Measurements from ENCODE around the gene AQP9.

The AQP9 gene

GRCh38 chr15:58147171-58147611 is 9.0 kb downstream of the AQP9 start:
- Mint-ChIP-seq H3K9me3 (no peaks in the 10 kb centered on the region), H3K4me3 (no peak overlapping the region), H3K27ac (no peak overlapping the region), H3K4me1 (ENCODE audit: low read depth) (peaks cover 9% of the 10 kb centered on the region), H3K36me3 (ENCODE audit: low read depth) (no peaks in the 10 kb centered on the region), H3K27me3 (ENCODE audit: low read depth) (peaks cover 2% of the 10 kb centered on the region)
- DNase-seq (ENCODE audit: low spot score): no peak

- Mint-ChIP-seq H3K36me3 (ENCODE audit: low read depth) (no peaks in the 10 kb centered on the region), H3K27ac (no peak overlapping the region), H3K4me3 (no peak overlapping the region), H3K27me3 (ENCODE audit: low read depth) (peaks cover 2% of the 10 kb centered on the region), H3K4me1 (ENCODE audit: low read depth) (peaks cover 4% of the 10 kb centered on the region), H3K9me3 (no peaks in the 10 kb centered on the region)
- DNase-seq (ENCODE audit: low spot score): no peak
These were observed 9.9 kb downstream of the AQP9 start for GRCh38 chr15:58148120-58148519.

- no peaks in the 10 kb centered on the region for H3K9me3 Mint-ChIP-seq
- no peak overlapping the region for H3K4me3 Mint-ChIP-seq
- H3K4me1 Mint-ChIP-seq (ENCODE audit: low read depth): no peaks in the 10 kb centered on the region
- H3K27me3 Mint-ChIP-seq (ENCODE audit: low read depth): peaks cover 2% of the 10 kb centered on the region
- no peak for DNase-seq (ENCODE audit: low spot score)
- H3K27ac Mint-ChIP-seq: no peak overlapping the region
- H3K36me3 Mint-ChIP-seq (ENCODE audit: low read depth): no peaks in the 10 kb centered on the region
These were observed 10.7 kb downstream of the AQP9 start for GRCh38 chr15:58148633-58149445.

- H3K36me3 Mint-ChIP-seq (ENCODE audit: low read depth): no peaks in the 10 kb centered on the region
- H3K9me3 Mint-ChIP-seq: no peaks in the 10 kb centered on the region
- no peaks in the 10 kb centered on the region for H3K4me1 Mint-ChIP-seq (ENCODE audit: low read depth)
- no peak overlapping the region for H3K4me3 Mint-ChIP-seq
- DNase-seq (ENCODE audit: low spot score): no peak
- H3K27me3 Mint-ChIP-seq (ENCODE audit: low read depth): peaks cover 11% of the 10 kb centered on the region
- no peak overlapping the region for H3K27ac Mint-ChIP-seq
These were observed 16.6 kb downstream of the AQP9 start for GRCh38 chr15:58154769-58155168.

- Mint-ChIP-seq H3K27ac (no peak overlapping the region), H3K4me3 (no peak overlapping the region), H3K4me1 (ENCODE audit: low read depth) (no peaks in the 10 kb centered on the region), H3K9me3 (no peaks in the 10 kb centered on the region), H3K27me3 (ENCODE audit: low read depth) (peaks cover 25% of the 10 kb centered on the region), H3K36me3 (ENCODE audit: low read depth) (no peaks in the 10 kb centered on the region)
- no peak for DNase-seq (ENCODE audit: low spot score)
These were observed 21.7 kb downstream of the AQP9 start for GRCh38 chr15:58159827-58160386.

GRCh38 chr15:58161436-58161930 is 23.3 kb downstream of the AQP9 start:
- H3K36me3 Mint-ChIP-seq (ENCODE audit: low read depth): no peaks in the 10 kb centered on the region
- H3K27me3 Mint-ChIP-seq (ENCODE audit: low read depth): peaks cover 33% of the 10 kb centered on the region
- H3K4me1 Mint-ChIP-seq (ENCODE audit: low read depth): no peaks in the 10 kb centered on the region
- H3K9me3 Mint-ChIP-seq: no peaks in the 10 kb centered on the region
- no peak for DNase-seq (ENCODE audit: low spot score)
- H3K4me3 Mint-ChIP-seq: no peak overlapping the region
- no peak overlapping the region for H3K27ac Mint-ChIP-seq

- H3K36me3 Mint-ChIP-seq (ENCODE audit: low read depth): no peaks in the 10 kb centered on the region
- no peak for DNase-seq (ENCODE audit: low spot score)
- no peaks in the 10 kb centered on the region for H3K9me3 Mint-ChIP-seq
- H3K27me3 Mint-ChIP-seq (ENCODE audit: low read depth): peaks cover 43% of the 10 kb centered on the region
- no peak overlapping the region for H3K27ac Mint-ChIP-seq
- H3K4me3 Mint-ChIP-seq: no peak overlapping the region
- no peaks in the 10 kb centered on the region for H3K4me1 Mint-ChIP-seq (ENCODE audit: low read depth)
These were observed 25.8 kb downstream of the AQP9 start for GRCh38 chr15:58163985-58164384.

- no peak overlapping the region for H3K27ac Mint-ChIP-seq
- H3K9me3 Mint-ChIP-seq: no peaks in the 10 kb centered on the region
- peaks cover 35% of the 10 kb centered on the region for H3K27me3 Mint-ChIP-seq (ENCODE audit: low read depth)
These were observed 26.7 kb downstream of the AQP9 start for GRCh38 chr15:58164926-58165325.

GRCh38 chr15:58165661-58166060 is 27.5 kb downstream of the AQP9 start:
- Mint-ChIP-seq H3K4me3 (no peak overlapping the region), H3K27me3 (ENCODE audit: low read depth) (peaks cover 35% of the 10 kb centered on the region), H3K9me3 (no peaks in the 10 kb centered on the region), H3K4me1 (ENCODE audit: low read depth) (no peaks in the 10 kb centered on the region), H3K27ac (no peak overlapping the region), H3K36me3 (ENCODE audit: low read depth) (no peaks in the 10 kb centered on the region)
- no peak for DNase-seq (ENCODE audit: low spot score)

More at GRCh38 chr15:58164926-58165325, 26.7 kb downstream of the AQP9 start:
- no peak for DNase-seq (ENCODE audit: low spot score)
- no peaks in the 10 kb centered on the region for H3K4me1 Mint-ChIP-seq (ENCODE audit: low read depth)
- no peaks in the 10 kb centered on the region for H3K36me3 Mint-ChIP-seq (ENCODE audit: low read depth)
- no peak overlapping the region for H3K4me3 Mint-ChIP-seq

- no peak overlapping the region for H3K4me3 Mint-ChIP-seq
- H3K9me3 Mint-ChIP-seq: no peaks in the 10 kb centered on the region
- H3K27ac Mint-ChIP-seq: no peak overlapping the region
- peaks cover 30% of the 10 kb centered on the region for H3K27me3 Mint-ChIP-seq (ENCODE audit: low read depth)
- no peaks in the 10 kb centered on the region for H3K36me3 Mint-ChIP-seq (ENCODE audit: low read depth)
- H3K4me1 Mint-ChIP-seq (ENCODE audit: low read depth): no peaks in the 10 kb centered on the region
- DNase-seq (ENCODE audit: low spot score): no peak
These were observed 29.0 kb downstream of the AQP9 start for GRCh38 chr15:58167095-58167691.

- Mint-ChIP-seq H3K27ac (no peak overlapping the region), H3K4me3 (no peak overlapping the region), H3K4me1 (ENCODE audit: low read depth) (no peaks in the 10 kb centered on the region), H3K27me3 (ENCODE audit: low read depth) (peaks cover 23% of the 10 kb centered on the region), H3K9me3 (no peaks in the 10 kb centered on the region), H3K36me3 (ENCODE audit: low read depth) (no peaks in the 10 kb centered on the region)
- no peak for DNase-seq (ENCODE audit: low spot score)
These were observed 31.8 kb downstream of the AQP9 start for GRCh38 chr15:58169934-58170333.

- Mint-ChIP-seq H3K4me1 (ENCODE audit: low read depth) (no peaks in the 10 kb centered on the region), H3K36me3 (ENCODE audit: low read depth) (no peaks in the 10 kb centered on the region), H3K4me3 (no peak overlapping the region), H3K27me3 (ENCODE audit: low read depth) (peaks cover 16% of the 10 kb centered on the region), H3K27ac (no peak overlapping the region), H3K9me3 (no peaks in the 10 kb centered on the region)
- DNase-seq (ENCODE audit: low spot score): no peak
These were observed 33.4 kb downstream of the AQP9 start for GRCh38 chr15:58171476-58172061.

- H3K27ac Mint-ChIP-seq: no peak overlapping the region
- no peak overlapping the region for H3K4me3 Mint-ChIP-seq
- H3K9me3 Mint-ChIP-seq: no peaks in the 10 kb centered on the region
- H3K27me3 Mint-ChIP-seq (ENCODE audit: low read depth): peaks cover 2% of the 10 kb centered on the region
- H3K36me3 Mint-ChIP-seq (ENCODE audit: low read depth): no peaks in the 10 kb centered on the region
- peaks cover 2% of the 10 kb centered on the region for H3K4me1 Mint-ChIP-seq (ENCODE audit: low read depth)
- no peak for DNase-seq (ENCODE audit: low spot score)
These were observed 36.5 kb downstream of the AQP9 start for GRCh38 chr15:58174709-58175108.

- no peak overlapping the region for H3K27ac Mint-ChIP-seq
- no peak for DNase-seq (ENCODE audit: low spot score)
- H3K27me3 Mint-ChIP-seq (ENCODE audit: low read depth): no peaks in the 10 kb centered on the region
- no peak overlapping the region for H3K4me3 Mint-ChIP-seq
- H3K9me3 Mint-ChIP-seq: no peaks in the 10 kb centered on the region
- no peaks in the 10 kb centered on the region for H3K36me3 Mint-ChIP-seq (ENCODE audit: low read depth)
- peaks cover 2% of the 10 kb centered on the region for H3K4me1 Mint-ChIP-seq (ENCODE audit: low read depth)
These were observed 37.8 kb downstream of the AQP9 start for GRCh38 chr15:58175955-58176354.
